ENCODE results near the gene PIAS1.

PIAS1 gene

GRCh38 chr15:68203486-68203885 lies 149.4 kb downstream of the PIAS1 start:
- Histone ChIP-seq H3K27me3 (ENCODE audit: low read depth, low read length) (no peaks in the 10 kb centered on the region), H3K4me1 (ENCODE audit: low read length) (peaks cover 5% of the 10 kb centered on the region), H3K79me2 (ENCODE audit: low read length) (peaks cover 6% of the 10 kb centered on the region; the same call in 1 of the 2 replicates), H3K9me3 (ENCODE audit: insufficient read depth, low read length) (no peaks in the 10 kb centered on the region), H3K4me3 (ENCODE audit: low read length) (no peak overlapping the region), H3K27ac (ENCODE audit: low read length) (no peak overlapping the region), H4K20me1 (ENCODE audit: insufficient read depth, low read length) (no peaks in the 10 kb centered on the region), H2AFZ (ENCODE audit: low read depth, low read length) (no peak overlapping the region), H3K4me2 (ENCODE audit: low read length) (no peak overlapping the region), H3K9ac (ENCODE audit: low read length) (no peak overlapping the region), H3K36me3 (replicated peaks; ENCODE audit: low read depth, low read length) (peaks cover 12% of the 10 kb centered on the region)
- TF ChIP-seq EZH2phosphoT487 (IDR thresholded peaks at IDR 0.05; ENCODE audit: low read depth) (no peak), CTCF (IDR thresholded peaks at IDR 0.05; ENCODE audit: low read depth, low read length) (no peak)

- Histone ChIP-seq H3K27me3 (ENCODE audit: low read depth, low read length) (no peaks in the 10 kb centered on the region), H4K20me1 (ENCODE audit: insufficient read depth, low read length) (no peaks in the 10 kb centered on the region)
Observed at GRCh38 chr15:68203956-68204355, 149.8 kb downstream of the PIAS1 start.

GRCh38 chr15:68204361-68204760 lies 150.2 kb downstream of the PIAS1 start:
- peaks cover 15% of the 10 kb centered on the region for H3K79me2 ChIP-seq (ENCODE audit: low read length)

More at GRCh38 chr15:68203956-68204355, 149.8 kb downstream of the PIAS1 start:
- H3K36me3 ChIP-seq (replicated peaks; ENCODE audit: low read depth, low read length), result peaks cover 13% of the 10 kb centered on the region
- H3K9ac ChIP-seq (ENCODE audit: low read length), result no peak overlapping the region
- H3K4me1 ChIP-seq (ENCODE audit: low read length), result peaks cover 3% of the 10 kb centered on the region; the same call in 1 of the 2 replicates
- H3K27ac ChIP-seq (ENCODE audit: low read length), result no peak overlapping the region
- no peak overlapping the region for H3K4me2 ChIP-seq (ENCODE audit: low read length)
- no peaks in the 10 kb centered on the region for H3K9me3 ChIP-seq (ENCODE audit: insufficient read depth, low read length)
- no peak overlapping the region for H3K4me3 ChIP-seq (ENCODE audit: low read length)
- H2AFZ ChIP-seq (ENCODE audit: low read depth, low read length), result no peak overlapping the region
- TF ChIP-seq CTCF (IDR thresholded peaks at IDR 0.05; ENCODE audit: low read depth, low read length) (no peak), EZH2phosphoT487 (IDR thresholded peaks at IDR 0.05; ENCODE audit: low read depth) (no peak)
- peaks cover 11% of the 10 kb centered on the region; the same call in 1 of the 2 replicates for H3K79me2 ChIP-seq (ENCODE audit: low read length)

More at GRCh38 chr15:68204361-68204760, 150.2 kb downstream of the PIAS1 start:
- no peaks in the 10 kb centered on the region for H3K9me3 ChIP-seq (ENCODE audit: insufficient read depth, low read length)
- no peak for TF ChIP-seq EZH2phosphoT487 (IDR thresholded peaks at IDR 0.05; ENCODE audit: low read depth)
- no peak for TF ChIP-seq CTCF (IDR thresholded peaks at IDR 0.05; ENCODE audit: low read depth, low read length)
- H2AFZ ChIP-seq (ENCODE audit: low read depth, low read length), result no peak overlapping the region
- H3K36me3 ChIP-seq (replicated peaks; ENCODE audit: low read depth, low read length), result peaks cover 17% of the 10 kb centered on the region
- no peak overlapping the region for H3K4me2 ChIP-seq (ENCODE audit: low read length)
- no peaks in the 10 kb centered on the region for H3K27me3 ChIP-seq (ENCODE audit: low read depth, low read length)
- H3K4me1 ChIP-seq (ENCODE audit: low read length), result peaks cover 2% of the 10 kb centered on the region
- H3K9ac ChIP-seq (ENCODE audit: low read length), result no peak overlapping the region
- H3K27ac ChIP-seq (ENCODE audit: low read length), result no peak overlapping the region
- H4K20me1 ChIP-seq (ENCODE audit: insufficient read depth, low read length), result no peaks in the 10 kb centered on the region
- H3K4me3 ChIP-seq (ENCODE audit: low read length), result no peak overlapping the region
